ENCODE results near the gene UBL4A. TPM values are rescaled to one million over a fixed set of nuclear protein-coding genes. Genes with fewer than 3 reads are reported as not detected.

UBL4A gene
- total and polyA plus RNA-seq, 2 of the 13 experiments (the other 11 are each of a cell fraction or from before 2014, with no cell fraction given): 16.8 to 25.5 TPM

- no peak for TF ChIP-seq HNF1A (IDR thresholded peaks at IDR 0.05; ENCODE audit: low read depth)
- TF ChIP-seq HNF1A (CRISPR knock-in tag; IDR thresholded peaks at IDR 0.05; ENCODE audit: borderline replicate concordance): no peak; the same call in 1 of the 2 replicates
- TF ChIP-seq XRCC5 (optimal IDR thresholded peaks at IDR 0.05; ENCODE audit: low read length): no peak
- TF ChIP-seq ZNF543 (CRISPR knock-in tag; IDR thresholded peaks at IDR 0.05): no peak
- TF ChIP-seq, protein P1, sequence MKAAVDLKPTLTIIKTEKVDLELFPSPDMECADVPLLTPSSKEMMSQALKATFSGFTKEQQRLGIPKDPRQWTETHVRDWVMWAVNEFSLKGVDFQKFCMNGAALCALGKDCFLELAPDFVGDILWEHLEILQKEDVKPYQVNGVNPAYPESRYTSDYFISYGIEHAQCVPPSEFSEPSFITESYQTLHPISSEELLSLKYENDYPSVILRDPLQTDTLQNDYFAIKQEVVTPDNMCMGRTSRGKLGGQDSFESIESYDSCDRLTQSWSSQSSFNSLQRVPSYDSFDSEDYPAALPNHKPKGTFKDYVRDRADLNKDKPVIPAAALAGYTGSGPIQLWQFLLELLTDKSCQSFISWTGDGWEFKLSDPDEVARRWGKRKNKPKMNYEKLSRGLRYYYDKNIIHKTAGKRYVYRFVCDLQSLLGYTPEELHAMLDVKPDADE (CRISPR knock-in tag; IDR thresholded peaks at IDR 0.05): no peak
- TF ChIP-seq, protein P2, sequence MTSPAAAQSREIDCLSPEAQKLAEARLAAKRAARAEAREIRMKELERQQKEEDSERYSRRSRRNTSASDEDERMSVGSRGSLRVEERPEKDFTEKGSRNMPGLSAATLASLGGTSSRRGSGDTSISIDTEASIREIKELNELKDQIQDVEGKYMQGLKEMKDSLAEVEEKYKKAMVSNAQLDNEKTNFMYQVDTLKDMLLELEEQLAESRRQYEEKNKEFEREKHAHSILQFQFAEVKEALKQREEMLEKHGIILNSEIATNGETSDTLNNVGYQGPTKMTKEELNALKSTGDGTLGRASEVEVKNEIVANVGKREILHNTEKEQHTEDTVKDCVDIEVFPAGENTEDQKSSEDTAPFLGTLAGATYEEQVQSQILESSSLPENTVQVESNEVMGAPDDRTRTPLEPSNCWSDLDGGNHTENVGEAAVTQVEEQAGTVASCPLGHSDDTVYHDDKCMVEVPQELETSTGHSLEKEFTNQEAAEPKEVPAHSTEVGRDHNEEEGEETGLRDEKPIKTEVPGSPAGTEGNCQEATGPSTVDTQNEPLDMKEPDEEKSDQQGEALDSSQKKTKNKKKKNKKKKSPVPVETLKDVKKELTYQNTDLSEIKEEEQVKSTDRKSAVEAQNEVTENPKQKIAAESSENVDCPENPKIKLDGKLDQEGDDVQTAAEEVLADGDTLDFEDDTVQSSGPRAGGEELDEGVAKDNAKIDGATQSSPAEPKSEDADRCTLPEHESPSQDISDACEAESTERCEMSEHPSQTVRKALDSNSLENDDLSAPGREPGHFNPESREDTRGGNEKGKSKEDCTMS (CRISPR knock-in tag; conservative IDR thresholded peaks at IDR 0.05): no peak
- TF ChIP-seq TARDBP (CRISPR knock-in tag; IDR thresholded peaks at IDR 0.05): 0 out of 2 replicates have a peak, but pooled peaks have one; percentile 35
- TF ChIP-seq MATR3 (CRISPR knock-in tag; IDR thresholded peaks at IDR 0.05): no peak
- TF ChIP-seq, protein P3, sequence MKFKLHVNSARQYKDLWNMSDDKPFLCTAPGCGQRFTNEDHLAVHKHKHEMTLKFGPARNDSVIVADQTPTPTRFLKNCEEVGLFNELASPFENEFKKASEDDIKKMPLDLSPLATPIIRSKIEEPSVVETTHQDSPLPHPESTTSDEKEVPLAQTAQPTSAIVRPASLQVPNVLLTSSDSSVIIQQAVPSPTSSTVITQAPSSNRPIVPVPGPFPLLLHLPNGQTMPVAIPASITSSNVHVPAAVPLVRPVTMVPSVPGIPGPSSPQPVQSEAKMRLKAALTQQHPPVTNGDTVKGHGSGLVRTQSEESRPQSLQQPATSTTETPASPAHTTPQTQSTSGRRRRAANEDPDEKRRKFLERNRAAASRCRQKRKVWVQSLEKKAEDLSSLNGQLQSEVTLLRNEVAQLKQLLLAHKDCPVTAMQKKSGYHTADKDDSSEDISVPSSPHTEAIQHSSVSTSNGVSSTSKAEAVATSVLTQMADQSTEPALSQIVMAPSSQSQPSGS (CRISPR knock-in tag; IDR thresholded peaks at IDR 0.05): no peak
- TF ChIP-seq EZH2 (conservative IDR thresholded peaks at IDR 0.05; ENCODE audit: low read depth, low read length): no peak
- no peak for TF ChIP-seq ZNF703 (CRISPR knock-in tag; IDR thresholded peaks at IDR 0.05; ENCODE audit: borderline replicate concordance)
- no peak for TF ChIP-seq ZNF260 (CRISPR knock-in tag; IDR thresholded peaks at IDR 0.05; ENCODE audit: borderline replicate concordance, low read depth)
These were observed 7.4 kb downstream of the UBL4A start, which contains the start of gene LAGE3 (continued) for GRCh38 chrX:154478728-154479622.
